Astrocyte (in vitro differentiated cells and primary cell): ENCODE measurements around the gene MISP. TPM values are rescaled to one million over a fixed set of nuclear protein-coding genes. Genes with fewer than 3 reads are reported as not detected.

ENCODE experiments used
- DNase-seq: peaks from one replicate; pipeline ENCODE4 v3.0.0-alpha.2; 2010; ENCODE audit warnings: low read depth
- FAIRE-seq: peaks from 2 replicates; lab custom pipeline; 2011; peaks lifted over from hg19 to GRCh38; lab: Jason Lieb, UNC
- H2AFZ ChIP-seq: 2 replicates; pipeline ENCODE4 v1.6.0; 2012; ENCODE audit warnings: low read depth, low read length, inconsistent platforms
- H3K27ac ChIP-seq: 2 replicates; pipeline ENCODE4 v1.5.1; 2011; ENCODE audit warnings: low read depth, low read length, inconsistent platforms
- H3K27me3 ChIP-seq: 2 replicates; pipeline ENCODE4 v1.6.0; 2011; ENCODE audit warnings: low read length, inconsistent platforms; ENCODE audit not compliant: insufficient read depth
- H3K36me3 ChIP-seq: 2 replicates; pipeline ENCODE4 v1.5.1; 2011; ENCODE audit warnings: low read length, inconsistent platforms; ENCODE audit not compliant: insufficient read depth
- H3K4me1 ChIP-seq: 2 replicates; pipeline ENCODE4 v1.5.1; 2011; ENCODE audit warnings: low read length, inconsistent platforms; ENCODE audit not compliant: insufficient read depth
- H3K4me2 ChIP-seq: 2 replicates; pipeline ENCODE4 v1.6.0; 2012; ENCODE audit warnings: low read length, inconsistent platforms
- H3K4me3 ChIP-seq: 2 replicates; pipeline ENCODE4 v1.5.1; 2011; ENCODE audit warnings: low read depth, mild to moderate bottlenecking, low read length, inconsistent platforms; ENCODE audit not compliant: insufficient read depth
- H3K79me2 ChIP-seq: 2 replicates; pipeline ENCODE4 v1.6.0; 2012; ENCODE audit warnings: mild to moderate bottlenecking, low read length, inconsistent platforms; ENCODE audit not compliant: insufficient read depth
- H3K9ac ChIP-seq: 2 replicates; pipeline ENCODE4 v1.6.0; 2012; ENCODE audit warnings: mild to moderate bottlenecking, low read length, inconsistent platforms
- H3K9me3 ChIP-seq: 2 replicates; pipeline ENCODE4 v1.5.1; 2012; ENCODE audit warnings: low read depth, mild to moderate bottlenecking, low read length, inconsistent platforms; ENCODE audit not compliant: insufficient read depth
- H4K20me1 ChIP-seq: 2 replicates; pipeline ENCODE4 v1.6.0; 2012; ENCODE audit warnings: low read length, inconsistent platforms; ENCODE audit not compliant: insufficient read depth
- H3K27ac Mint-ChIP-seq: one replicate; pipeline ENCODE4 v1.8.0; 2021; ENCODE audit warnings: mild to moderate bottlenecking, mixed read lengths; ENCODE audit not compliant: unreplicated experiment
- H3K27me3 Mint-ChIP-seq: one replicate; pipeline ENCODE4 v1.8.0; 2021; ENCODE audit warnings: low read depth, mixed read lengths; ENCODE audit not compliant: unreplicated experiment
- H3K36me3 Mint-ChIP-seq: one replicate; pipeline ENCODE4 v1.8.0; 2021; ENCODE audit warnings: low read depth, mixed read lengths; ENCODE audit not compliant: unreplicated experiment
- H3K4me1 Mint-ChIP-seq: one replicate; pipeline ENCODE4 v1.8.0; 2021; ENCODE audit warnings: low read depth, mixed read lengths; ENCODE audit not compliant: unreplicated experiment
- H3K4me3 Mint-ChIP-seq: one replicate; pipeline ENCODE4 v1.8.0; 2021; ENCODE audit warnings: mild to moderate bottlenecking, moderate library complexity, mixed read lengths; ENCODE audit not compliant: unreplicated experiment
- H3K9me3 Mint-ChIP-seq: one replicate; pipeline ENCODE4 v1.8.0; 2021; ENCODE audit warnings: mild to moderate bottlenecking, mixed read lengths; ENCODE audit not compliant: unreplicated experiment
- CTCF ChIP-seq: IDR thresholded peaks from 2 replicates; pipeline ENCODE4 v1.5.1; 2011; ENCODE audit warnings: low read depth, mild to moderate bottlenecking, inconsistent platforms, low read length, moderate library complexity; ENCODE audit not compliant: insufficient read depth
- EZH2 ChIP-seq: IDR thresholded peaks from 2 replicates; pipeline ENCODE4 v1.6.1; 2012; ENCODE audit warnings: mild to moderate bottlenecking, low read length, inconsistent platforms; ENCODE audit not compliant: insufficient read depth
- total RNA-seq: library from RNA; stranded (reverse); gene quantifications from 2 replicates; pipeline ENCODE4 v1.2.1, GENCODE V29; 2021

Gene MISP
- total RNA-seq, 1 donor from 2014 or later = 0.43 TPM

GRCh38 chr19:746208-746819 lies 4.6 kb upstream of the MISP start:
- Histone ChIP-seq H3K4me3 (no peak overlapping the region), H2AFZ (no peak overlapping the region), H3K27me3 (no peaks in the 10 kb centered on the region), H4K20me1 (no peaks in the 10 kb centered on the region), H3K4me2 (no peak overlapping the region), H3K27ac (no peak overlapping the region), H3K36me3 (no peaks in the 10 kb centered on the region), H3K9me3 (peaks cover 13% of the 10 kb centered on the region), H3K9ac (no peak overlapping the region), H3K79me2 (no peaks in the 10 kb centered on the region), H3K4me1 (peaks cover 4% of the 10 kb centered on the region)
- TF ChIP-seq EZH2 (no peak), CTCF (no peak)
- FAIRE-seq (no peak), DNase-seq (no peak)
- Mint-ChIP-seq H3K36me3 (peaks cover 15% of the 10 kb centered on the region), H3K27me3 (no peaks in the 10 kb centered on the region), H3K4me3 (no peak overlapping the region), H3K9me3 (peaks cover 15% of the 10 kb centered on the region), H3K4me1 (no peaks in the 10 kb centered on the region), H3K27ac (no peak overlapping the region)

GRCh38 chr19:746956-747355 lies 4.0 kb upstream of the MISP start:
- no peak overlapping the region for H3K4me2 ChIP-seq
- no peak overlapping the region for H3K4me3 ChIP-seq
- peaks cover 13% of the 10 kb centered on the region for H3K9me3 ChIP-seq
- H4K20me1 ChIP-seq = no peaks in the 10 kb centered on the region
- Mint-ChIP-seq H3K27me3 (no peaks in the 10 kb centered on the region), H3K9me3 (peaks cover 14% of the 10 kb centered on the region), H3K4me1 (no peaks in the 10 kb centered on the region), H3K27ac (no peak overlapping the region), H3K36me3 (peaks cover 14% of the 10 kb centered on the region), H3K4me3 (no peak overlapping the region)
- H2AFZ ChIP-seq = no peak overlapping the region
- no peak overlapping the region for H3K27ac ChIP-seq
- H3K79me2 ChIP-seq = no peaks in the 10 kb centered on the region
- DNase-seq (no peak), FAIRE-seq (no peak)
- H3K36me3 ChIP-seq = no peaks in the 10 kb centered on the region
- H3K27me3 ChIP-seq = no peaks in the 10 kb centered on the region
- peaks cover 10% of the 10 kb centered on the region for H3K4me1 ChIP-seq
- H3K9ac ChIP-seq = no peak overlapping the region
- TF ChIP-seq EZH2 (no peak), CTCF (no peak)

GRCh38 chr19:747432-748273 lies 3.3 kb upstream of the MISP start:
- peaks cover 14% of the 10 kb centered on the region for H3K4me1 ChIP-seq
- H4K20me1 ChIP-seq = no peaks in the 10 kb centered on the region
- Mint-ChIP-seq H3K4me3 (no peak overlapping the region), H3K4me1 (no peaks in the 10 kb centered on the region), H3K27me3 (no peaks in the 10 kb centered on the region), H3K9me3 (peaks cover 14% of the 10 kb centered on the region), H3K27ac (no peak overlapping the region), H3K36me3 (peaks cover 9% of the 10 kb centered on the region)
- no peak overlapping the region for H2AFZ ChIP-seq
- FAIRE-seq (no peak), DNase-seq (no peak)
- no peak overlapping the region for H3K4me2 ChIP-seq
- no peaks in the 10 kb centered on the region for H3K79me2 ChIP-seq
- no peak overlapping the region for H3K4me3 ChIP-seq
- H3K27me3 ChIP-seq = no peaks in the 10 kb centered on the region
- no peaks in the 10 kb centered on the region for H3K36me3 ChIP-seq
- H3K27ac ChIP-seq = no peak overlapping the region
- no peak for TF ChIP-seq CTCF
- no peak overlapping the region for H3K9ac ChIP-seq
- H3K9me3 ChIP-seq = peaks cover 13% of the 10 kb centered on the region
